GM12878 (cell line): ENCODE measurements around the gene TRIM47. TPM values are rescaled to one million over a fixed set of nuclear protein-coding genes. Genes with fewer than 3 reads are reported as not detected.

Experiments used
- BCL3 ChIP-seq: IDR thresholded peaks from 2 replicates; pipeline ENCODE4 v1.6.1; 2011; ENCODE audit warnings: borderline replicate concordance, low read depth, mild to moderate bottlenecking, moderate library complexity, low read length; ENCODE audit not compliant: insufficient read depth, poor library complexity, severe bottlenecking
- CEBPZ ChIP-seq: fragments of 150-350 bp; IDR thresholded peaks from 2 replicates; pipeline ENCODE4 v1.6.1; 2016; ENCODE audit warnings: low read depth, low read length
- CHD1 ChIP-seq: IDR thresholded peaks from 2 replicates; pipeline ENCODE4 v1.6.1; 2012; ENCODE audit warnings: low read depth, low read length, improper control_type of control experiment
- CREB1 ChIP-seq: IDR thresholded peaks from 2 replicates; pipeline ENCODE4 v1.6.1; 2012; ENCODE audit warnings: low read depth, mild to moderate bottlenecking, inconsistent platforms
- CTCF ChIP-seq, 3 experiments: IDR thresholded peaks in 2 of 3; conservative IDR thresholded peaks in 1 of 3; 2 replicates each; pipeline ENCODE4 v1.5.1; 2011; ENCODE audit warnings: low read depth in 3 of 3, low read length in 3 of 3, mild to moderate bottlenecking in 3 of 3, control low read depth in 2 of 3, moderate library complexity in 2 of 3, inconsistent platforms in 1 of 3, mixed read lengths in 1 of 3; ENCODE audit not compliant: control insufficient read depth in 2 of 3, insufficient read depth in 1 of 3; ENCODE audit errors: extremely low read depth in 1 of 3
- FOXK2 ChIP-seq: fragments of 450-650 bp; IDR thresholded peaks from 2 replicates; pipeline ENCODE4 v1.6.1; 2017; ENCODE audit warnings: mild to moderate bottlenecking, moderate library complexity
- GABPA ChIP-seq: IDR thresholded peaks from 2 replicates; pipeline ENCODE4 v1.6.1; 2014; ENCODE audit warnings: antibody characterized with exemption, low read depth, mild to moderate bottlenecking, inconsistent platforms
- GATAD2B ChIP-seq: fragments of 450-650 bp; conservative IDR thresholded peaks from 2 replicates; pipeline ENCODE4 v1.6.1; 2017; ENCODE audit warnings: low read depth, mild to moderate bottlenecking, moderate library complexity
- HDAC6 ChIP-seq: fragments of 200-600 bp; sonication (generic); IDR thresholded peaks from one replicate; pipeline ENCODE4 v1.8.0; 2017; ENCODE audit warnings: antibody characterized with exemption; ENCODE audit not compliant: unreplicated experiment
- JUND ChIP-seq: IDR thresholded peaks from 2 replicates; pipeline ENCODE4 v1.6.1; 2012; ENCODE audit warnings: low read depth, mild to moderate bottlenecking, low read length, improper control_type of control experiment, moderate library complexity
- MEF2B ChIP-seq: fragments of 450-650 bp; IDR thresholded peaks from 2 replicates; pipeline ENCODE4 v1.6.1; 2018; ENCODE audit warnings: mild to moderate bottlenecking, moderate library complexity; ENCODE audit not compliant: partially characterized antibody, poor library complexity, severe bottlenecking
- NFIC ChIP-seq: IDR thresholded peaks from 2 replicates; pipeline ENCODE4 v1.6.1; 2012; ENCODE audit warnings: low read depth, mild to moderate bottlenecking, inconsistent platforms, low read length, moderate library complexity
- NFXL1 ChIP-seq: fragments of 450-650 bp; IDR thresholded peaks from 2 replicates; pipeline ENCODE4 v1.6.1; 2017; ENCODE audit warnings: antibody characterized with exemption, mild to moderate bottlenecking, borderline replicate concordance
- NRF1 ChIP-seq: conservative IDR thresholded peaks from 2 replicates; pipeline ENCODE4 v1.6.1; 2011; ENCODE audit warnings: mild to moderate bottlenecking, low read depth, low read length, improper control_type of control experiment
- PAX5 ChIP-seq: IDR thresholded peaks from 2 replicates; pipeline ENCODE4 v1.6.1; 2011; ENCODE audit warnings: low read depth, low read length, borderline replicate concordance
- RAD51 ChIP-seq: fragments of 450-650 bp; IDR thresholded peaks from 2 replicates; pipeline ENCODE4 v1.6.1; 2016; ENCODE audit warnings: moderate library complexity, mild to moderate bottlenecking, inconsistent platforms
- SIX5 ChIP-seq: IDR thresholded peaks from 2 replicates; pipeline ENCODE4 v1.6.1; 2011; ENCODE audit warnings: mild to moderate bottlenecking, low read depth, low read length, moderate library complexity; ENCODE audit not compliant: severe bottlenecking
- SKIL ChIP-seq: fragments of 450-650 bp; IDR thresholded peaks from 2 replicates; pipeline ENCODE4 v1.6.1; 2017; ENCODE audit warnings: mild to moderate bottlenecking, low read depth, inconsistent platforms; ENCODE audit not compliant: poor library complexity, severe bottlenecking
- SREBF1 ChIP-seq: IDR thresholded peaks from 2 replicates; pipeline ENCODE4 v1.6.1; 2012; ENCODE audit warnings: mild to moderate bottlenecking, low read length
- SRF ChIP-seq, 2 experiments: IDR thresholded peaks; 2 replicates each; pipeline ENCODE4 v1.6.1; 2011; ENCODE audit warnings: low read depth in 2 of 2, low read length in 2 of 2, mild to moderate bottlenecking in 1 of 2, moderate library complexity in 1 of 2
- TCF3 ChIP-seq: IDR thresholded peaks from 2 replicates; pipeline ENCODE4 v1.6.1; 2012; ENCODE audit warnings: low read depth, mild to moderate bottlenecking, low read length, borderline replicate concordance; ENCODE audit not compliant: insufficient read depth
- polyA plus RNA-seq, 11 experiments: library from polyadenylated mRNA; depleted of rRNA in 4 of 11; unstranded in 6 of 11; stranded (reverse) in 5 of 11; fragments of >200 nt; fragmentation: Nextera tagmentation in 4 of 11; fragmentation: Illumina TruSeq in 1 of 11; extraction: Ambion mirVana in 4 of 11; extraction: Trizol in 1 of 11; gene quantifications; 1 replicate in 1 of 11; 2 replicates in 10 of 11; pipeline versions ENCODE4 v1.2.1 to v1.2.3, GENCODE V29; 2011 to 2016; ENCODE audit warnings: inconsistent platforms in 2 of 11, missing spikeins in 2 of 11, low read depth in 1 of 11
- total RNA-seq, 4 experiments: library from RNA; depleted of rRNA in 3 of 4; stranded (reverse); fragments of >200 nt in 3 of 4; fragmentation: Illumina TruSeq in 1 of 4; extraction: Trizol in 1 of 4; gene quantifications; 2 replicates each; pipeline versions ENCODE4 v1.2.1 to v1.2.3, GENCODE V29; 2013 to 2021

Gene TRIM47
- total and polyA plus RNA-seq, 10 of the 15 experiments (the other 5 are each of a cell fraction or from before 2014, with no cell fraction given) = 0.35 to 9.7 (median 5.3) TPM

GRCh38 chr17:75855310-75856061 is 22.9 kb downstream of the TRIM47 start, which contains the start of gene WBP2 (continued):
- no peak for TF ChIP-seq JUND
- TF ChIP-seq CREB1 = peak; percentile 82
- peak; percentile 99 for TF ChIP-seq SIX5
- TF ChIP-seq SREBF1 = peak; percentile 79
- TF ChIP-seq GATAD2B = peak; percentile 89
- peak; percentile 47 for TF ChIP-seq MEF2B
- peak; percentile 75; the same call in 1 of the 2 replicates for TF ChIP-seq GABPA
- no peak for TF ChIP-seq SKIL
- TF ChIP-seq NFXL1 = no peak
- no peak for TF ChIP-seq CHD1
- TF ChIP-seq PAX5 = 0 out of 2 replicates have a peak, but pooled peaks have one; percentile 59
- peak; percentile 54 for TF ChIP-seq NRF1
- TF ChIP-seq CTCF (IDR thresholded peaks at IDR 0.05 in 2 of 3, conservative IDR thresholded peaks at IDR 0.05 in 1 of 3; ENCODE audit: control insufficient read depth in 2 of 3, extremely low read depth in 1 of 3, insufficient read depth in 1 of 3, low read depth in 3 of 3, low read length in 3 of 3) = peak in 1 of 3 experiments; percentile 53; a peak in 2 of 6 replicates
- TF ChIP-seq NFIC = no peak
- peak; percentile 76 for TF ChIP-seq FOXK2
- TF ChIP-seq SRF (IDR thresholded peaks at IDR 0.05; ENCODE audit: low read depth in 2 of 2, low read length in 2 of 2) = no peak; a peak in 1 of 4 replicates
- TF ChIP-seq RAD51 = peak; percentile 99
- no peak for TF ChIP-seq BCL3
- TF ChIP-seq TCF3 = peak; percentile 43; the same call in 1 of the 2 replicates
- TF ChIP-seq HDAC6 = no peak
- no peak for TF ChIP-seq CEBPZ
